HEK293 (cell line): ENCODE measurements around the gene AP3B2.

Experiments used
- CTCF ChIA-PET: fragments of 350-600 bp; formaldehyde crosslinking; extraction: SDS; loops from one replicate; lab custom pipeline; 2021; ENCODE audit warnings: antibody characterized with exemption; lab: Yijun Ruan, JAX
- POLR2A ChIA-PET: fragments of 300-600 bp; formaldehyde crosslinking; extraction: SDS; loops from one replicate; lab custom pipeline; 2020; ENCODE audit warnings: antibody characterized with exemption, inconsistent platforms; lab: Yijun Ruan, JAX
- H3K27ac ChIP-seq: fragments of 200-500 bp; sonication (Bioruptor generic); 2 replicates; pipeline ENCODE4 v1.5.1; 2014; ENCODE audit warnings: low read depth, low read length, control low read depth, inconsistent platforms; ENCODE audit errors: extremely low read depth
- H3K36me3 ChIP-seq, 2 experiments: fragments of 200-500 bp in 1 of 2; sonication (Bioruptor generic) in 1 of 2; 1 replicate in 1 of 2; 2 replicates in 1 of 2; pipeline ENCODE4 v1.5.1; 2014 to 2017; ENCODE audit warnings: inconsistent platforms in 2 of 2, low read length in 2 of 2; ENCODE audit not compliant: control insufficient read depth in 2 of 2, insufficient read depth in 1 of 2
- H3K4me1 ChIP-seq: fragments of 200-500 bp; sonication (Bioruptor generic); 2 replicates; pipeline ENCODE4 v1.5.1; 2014; ENCODE audit warnings: mild to moderate bottlenecking, low read length, inconsistent platforms; ENCODE audit not compliant: control insufficient read depth, insufficient read depth
- H3K4me3 ChIP-seq: 2 replicates; pipeline ENCODE4 v1.5.1; 2011; ENCODE audit warnings: low read depth, mild to moderate bottlenecking, control low read depth, low read length, moderate library complexity
- H3K9me3 ChIP-seq: fragments of 200-500 bp; sonication (Bioruptor generic); 2 replicates; pipeline ENCODE4 v1.5.1; 2014; ENCODE audit warnings: low read depth, low read length, inconsistent platforms; ENCODE audit not compliant: control insufficient read depth, insufficient read depth
- EGR2 ChIP-seq: fragments of 450-650 bp; formaldehyde crosslinking; IDR thresholded peaks from 2 replicates; pipeline ENCODE4 v1.5.1; 2016; ENCODE audit warnings: low read depth, missing biosample characterization, missing genetic modification characterization
- KLF8 ChIP-seq: fragments of 450-650 bp; formaldehyde crosslinking; IDR thresholded peaks from 2 replicates; pipeline ENCODE4 v1.5.1; 2016; ENCODE audit warnings: missing biosample characterization, missing genetic modification characterization
- KLF9 ChIP-seq: fragments of 450-650 bp; formaldehyde crosslinking; IDR thresholded peaks from 2 replicates; pipeline ENCODE4 v1.5.1; 2016; ENCODE audit warnings: missing biosample characterization, missing genetic modification characterization, low read depth
- OVOL3 ChIP-seq: fragments of 450-650 bp; formaldehyde crosslinking; IDR thresholded peaks from 2 replicates; pipeline ENCODE4 v1.5.1; 2016; ENCODE audit warnings: missing biosample characterization, missing genetic modification characterization
- SETDB1 ChIP-seq: IDR thresholded peaks from one replicate; pipeline ENCODE4 v1.6.1; 2017; ENCODE audit warnings: mild to moderate bottlenecking, low read length, moderate library complexity, mixed read lengths; ENCODE audit not compliant: insufficient read length
- ZFHX2 ChIP-seq: fragments of 450-650 bp; formaldehyde crosslinking; conservative IDR thresholded peaks from 2 replicates; pipeline ENCODE4 v1.5.1; 2016; ENCODE audit warnings: missing biosample characterization, missing genetic modification characterization
- ZNF114 ChIP-seq: fragments of 450-650 bp; formaldehyde crosslinking; IDR thresholded peaks from 2 replicates; pipeline ENCODE4 v1.5.0; 2017; ENCODE audit warnings: missing biosample characterization, missing genetic modification characterization
- ZNF121 ChIP-seq: fragments of 450-650 bp; formaldehyde crosslinking; IDR thresholded peaks from 2 replicates; pipeline ENCODE4 v1.5.1; 2016; ENCODE audit warnings: missing biosample characterization, missing genetic modification characterization
- ZNF266 ChIP-seq: fragments of 450-650 bp; formaldehyde crosslinking; IDR thresholded peaks from 2 replicates; pipeline ENCODE4 v1.5.1; 2016; ENCODE audit warnings: missing biosample characterization, missing genetic modification characterization, low read depth
- ZNF302 ChIP-seq: fragments of 450-650 bp; formaldehyde crosslinking; IDR thresholded peaks from 2 replicates; pipeline ENCODE4 v1.5.1; 2016; ENCODE audit warnings: missing biosample characterization, missing genetic modification characterization, low read depth
- ZNF341 ChIP-seq: fragments of 450-650 bp; formaldehyde crosslinking; IDR thresholded peaks from 2 replicates; pipeline ENCODE4; 2016; ENCODE audit warnings: low read depth, missing biosample characterization, missing genetic modification characterization
- ZNF404 ChIP-seq: fragments of 450-650 bp; formaldehyde crosslinking; IDR thresholded peaks from 2 replicates; pipeline ENCODE4 v1.5.1; 2017; ENCODE audit warnings: missing biosample characterization, missing genetic modification characterization
- ZNF423 ChIP-seq: fragments of 450-650 bp; formaldehyde crosslinking; IDR thresholded peaks from 2 replicates; pipeline ENCODE4 v1.5.1; 2016; ENCODE audit warnings: missing biosample characterization, missing genetic modification characterization
- ZNF558 ChIP-seq: fragments of 450-650 bp; formaldehyde crosslinking; IDR thresholded peaks from 2 replicates; pipeline ENCODE4 v1.5.1; 2016; ENCODE audit warnings: missing biosample characterization, missing genetic modification characterization
- ZNF658 ChIP-seq: fragments of 450-650 bp; formaldehyde crosslinking; IDR thresholded peaks from 2 replicates; pipeline ENCODE4; 2016; ENCODE audit warnings: missing biosample characterization, missing genetic modification characterization
- ZNF670 ChIP-seq: fragments of 450-650 bp; formaldehyde crosslinking; IDR thresholded peaks from 2 replicates; pipeline ENCODE4 v1.5.1; 2016; ENCODE audit warnings: missing biosample characterization, missing genetic modification characterization, low read depth
- ZNF707 ChIP-seq: fragments of 450-650 bp; formaldehyde crosslinking; IDR thresholded peaks from 2 replicates; pipeline ENCODE4 v1.5.1; 2016; ENCODE audit warnings: missing biosample characterization, missing genetic modification characterization
- ZNF76 ChIP-seq: fragments of 450-650 bp; formaldehyde crosslinking; IDR thresholded peaks from 2 replicates; pipeline ENCODE4; 2016; ENCODE audit warnings: low read depth, missing biosample characterization, missing genetic modification characterization, borderline replicate concordance
- ZNF791 ChIP-seq: fragments of 450-650 bp; formaldehyde crosslinking; IDR thresholded peaks from 2 replicates; pipeline ENCODE4 v1.5.1; 2016; ENCODE audit warnings: missing biosample characterization, missing genetic modification characterization
- TF ChIP-seq, protein P1 (sequence below): fragments of 450-650 bp; formaldehyde crosslinking; IDR thresholded peaks from 2 replicates; pipeline ENCODE4 v1.5.1; 2017; ENCODE audit warnings: missing biosample characterization, missing genetic modification characterization
- TF ChIP-seq, protein P2 (sequence below): fragments of 450-650 bp; formaldehyde crosslinking; conservative IDR thresholded peaks from 2 replicates; pipeline ENCODE4 v1.5.1; 2016; ENCODE audit warnings: low read depth, missing biosample characterization, missing genetic modification characterization
- TF ChIP-seq, protein P3 (sequence below): fragments of 450-650 bp; formaldehyde crosslinking; IDR thresholded peaks from 2 replicates; pipeline ENCODE4 v1.5.1; 2017; ENCODE audit warnings: missing biosample characterization, missing genetic modification characterization
- TF ChIP-seq, protein P4 (sequence below): fragments of 450-650 bp; formaldehyde crosslinking; IDR thresholded peaks from 2 replicates; pipeline ENCODE4 v1.5.1; 2016; ENCODE audit warnings: missing biosample characterization, missing genetic modification characterization

Gene AP3B2

DNA sequence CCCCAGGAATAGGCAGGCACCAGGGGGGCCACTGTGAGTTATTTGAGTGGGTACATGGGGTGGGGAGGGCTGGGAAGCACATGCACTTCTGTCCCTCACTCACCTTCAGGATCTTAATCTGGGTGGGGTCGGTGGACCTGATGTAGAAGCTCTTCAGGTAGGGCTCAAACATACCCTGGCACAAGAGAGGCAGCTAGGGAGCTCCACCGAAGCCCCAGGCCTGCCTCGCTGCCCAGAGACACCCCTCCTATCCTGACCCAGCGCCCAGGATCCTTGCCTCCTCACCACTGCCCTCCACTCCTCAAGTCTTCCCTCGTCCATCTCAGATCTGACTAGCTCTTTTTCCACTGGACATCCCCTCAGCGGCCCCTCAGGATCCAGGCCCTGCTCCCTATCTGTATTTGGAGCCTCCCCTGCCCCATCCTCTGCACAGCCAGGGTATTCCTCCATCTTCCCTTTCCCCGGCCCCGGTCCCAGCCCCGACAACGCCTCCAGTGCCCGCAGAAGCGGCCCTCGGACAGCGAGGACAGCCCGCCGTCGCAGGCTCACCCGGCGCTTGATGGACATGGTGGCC lies 30.0 kb downstream of the AP3B2 start:
- Histone ChIP-seq H3K4me3 (peak overlapping the region; percentile 39), H3K27ac (no peak overlapping the region), H3K9me3 (no peaks in the 10 kb centered on the region), H3K36me3 (no peaks in the 10 kb centered on the region), H3K4me1 (peaks cover 5% of the 10 kb centered on the region; the same call in 1 of the 2 replicates)
- ChIA-PET POLR2A (interaction anchor here (1.0 kb wide), 1 partner anchor 9 kb away, joined by 3 read pairs; no protein-coding TSS in a partner anchor), CTCF (interaction anchor here (0.6 kb wide), 1 partner anchor 143 kb away, joined by 3 read pairs; no protein-coding TSS in a partner anchor)
- TF ChIP-seq, protein P1, sequence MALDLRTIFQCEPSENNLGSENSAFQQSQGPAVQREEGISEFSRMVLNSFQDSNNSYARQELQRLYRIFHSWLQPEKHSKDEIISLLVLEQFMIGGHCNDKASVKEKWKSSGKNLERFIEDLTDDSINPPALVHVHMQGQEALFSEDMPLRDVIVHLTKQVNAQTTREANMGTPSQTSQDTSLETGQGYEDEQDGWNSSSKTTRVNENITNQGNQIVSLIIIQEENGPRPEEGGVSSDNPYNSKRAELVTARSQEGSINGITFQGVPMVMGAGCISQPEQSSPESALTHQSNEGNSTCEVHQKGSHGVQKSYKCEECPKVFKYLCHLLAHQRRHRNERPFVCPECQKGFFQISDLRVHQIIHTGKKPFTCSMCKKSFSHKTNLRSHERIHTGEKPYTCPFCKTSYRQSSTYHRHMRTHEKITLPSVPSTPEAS: no peak
- TF ChIP-seq, protein P2, sequence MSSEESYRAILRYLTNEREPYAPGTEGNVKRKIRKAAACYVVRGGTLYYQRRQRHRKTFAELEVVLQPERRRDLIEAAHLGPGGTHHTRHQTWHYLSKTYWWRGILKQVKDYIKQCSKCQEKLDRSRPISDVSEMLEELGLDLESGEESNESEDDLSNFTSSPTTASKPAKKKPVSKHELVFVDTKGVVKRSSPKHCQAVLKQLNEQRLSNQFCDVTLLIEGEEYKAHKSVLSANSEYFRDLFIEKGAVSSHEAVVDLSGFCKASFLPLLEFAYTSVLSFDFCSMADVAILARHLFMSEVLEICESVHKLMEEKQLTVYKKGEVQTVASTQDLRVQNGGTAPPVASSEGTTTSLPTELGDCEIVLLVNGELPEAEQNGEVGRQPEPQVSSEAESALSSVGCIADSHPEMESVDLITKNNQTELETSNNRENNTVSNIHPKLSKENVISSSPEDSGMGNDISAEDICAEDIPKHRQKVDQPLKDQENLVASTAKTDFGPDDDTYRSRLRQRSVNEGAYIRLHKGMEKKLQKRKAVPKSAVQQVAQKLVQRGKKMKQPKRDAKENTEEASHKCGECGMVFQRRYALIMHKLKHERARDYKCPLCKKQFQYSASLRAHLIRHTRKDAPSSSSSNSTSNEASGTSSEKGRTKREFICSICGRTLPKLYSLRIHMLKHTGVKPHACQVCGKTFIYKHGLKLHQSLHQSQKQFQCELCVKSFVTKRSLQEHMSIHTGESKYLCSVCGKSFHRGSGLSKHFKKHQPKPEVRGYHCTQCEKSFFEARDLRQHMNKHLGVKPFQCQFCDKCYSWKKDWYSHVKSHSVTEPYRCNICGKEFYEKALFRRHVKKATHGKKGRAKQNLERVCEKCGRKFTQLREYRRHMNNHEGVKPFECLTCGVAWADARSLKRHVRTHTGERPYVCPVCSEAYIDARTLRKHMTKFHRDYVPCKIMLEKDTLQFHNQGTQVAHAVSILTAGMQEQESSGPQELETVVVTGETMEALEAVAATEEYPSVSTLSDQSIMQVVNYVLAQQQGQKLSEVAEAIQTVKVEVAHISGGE: no peak

DNA sequence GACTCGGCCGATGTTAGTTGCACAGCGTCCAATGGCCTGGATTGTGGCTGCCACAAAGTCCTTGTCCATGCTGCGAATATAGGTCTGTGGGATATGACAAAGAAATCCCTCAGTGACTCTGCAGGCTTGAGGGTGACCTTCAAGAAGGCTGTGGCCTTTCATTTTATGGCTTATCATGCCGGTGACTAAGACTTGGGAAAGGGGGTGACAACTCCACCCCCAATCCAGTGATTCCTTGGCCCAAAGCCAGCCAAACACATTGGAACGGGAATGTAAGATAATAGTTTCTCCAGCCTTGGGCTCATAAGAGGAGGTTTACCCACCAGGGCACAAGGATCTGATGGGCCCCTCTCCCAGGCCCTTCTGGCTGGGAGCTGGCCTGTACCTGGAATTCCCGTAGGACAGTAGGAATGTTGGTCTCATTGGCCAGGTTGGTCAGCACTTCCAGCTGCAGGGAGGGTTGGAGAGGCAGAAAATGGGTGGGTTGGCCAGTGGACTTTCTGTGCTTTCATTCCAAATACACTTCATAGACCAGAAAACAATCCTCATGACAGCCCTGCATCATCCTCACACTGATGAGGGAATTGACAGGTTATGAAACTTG lies 31.9 kb downstream of the AP3B2 start:
- Histone ChIP-seq H3K9me3 (no peaks in the 10 kb centered on the region), H3K27ac (no peak overlapping the region), H3K36me3 (no peaks in the 10 kb centered on the region), H3K4me3 (no peak overlapping the region), H3K4me1 (peaks cover 5% of the 10 kb centered on the region; the same call in 1 of the 2 replicates)
- POLR2A ChIA-PET: interaction anchor here (0.6 kb wide), 1 partner anchor 64 kb away, joined by 5 read pairs; no protein-coding TSS in a partner anchor
- TF ChIP-seq ZNF670 (tag by site-specific recombination) (no peak), ZNF121 (tag by site-specific recombination) (no peak), SETDB1 (no peak), ZNF114 (tag by site-specific recombination) (no peak), KLF9 (tag by site-specific recombination) (no peak), ZNF558 (tag by site-specific recombination) (no peak)
- TF ChIP-seq, protein P3, sequence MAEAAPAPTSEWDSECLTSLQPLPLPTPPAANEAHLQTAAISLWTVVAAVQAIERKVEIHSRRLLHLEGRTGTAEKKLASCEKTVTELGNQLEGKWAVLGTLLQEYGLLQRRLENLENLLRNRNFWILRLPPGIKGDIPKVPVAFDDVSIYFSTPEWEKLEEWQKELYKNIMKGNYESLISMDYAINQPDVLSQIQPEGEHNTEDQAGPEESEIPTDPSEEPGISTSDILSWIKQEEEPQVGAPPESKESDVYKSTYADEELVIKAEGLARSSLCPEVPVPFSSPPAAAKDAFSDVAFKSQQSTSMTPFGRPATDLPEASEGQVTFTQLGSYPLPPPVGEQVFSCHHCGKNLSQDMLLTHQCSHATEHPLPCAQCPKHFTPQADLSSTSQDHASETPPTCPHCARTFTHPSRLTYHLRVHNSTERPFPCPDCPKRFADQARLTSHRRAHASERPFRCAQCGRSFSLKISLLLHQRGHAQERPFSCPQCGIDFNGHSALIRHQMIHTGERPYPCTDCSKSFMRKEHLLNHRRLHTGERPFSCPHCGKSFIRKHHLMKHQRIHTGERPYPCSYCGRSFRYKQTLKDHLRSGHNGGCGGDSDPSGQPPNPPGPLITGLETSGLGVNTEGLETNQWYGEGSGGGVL (tag by site-specific recombination): no peak
- CTCF ChIA-PET: no interaction called here

DNA sequence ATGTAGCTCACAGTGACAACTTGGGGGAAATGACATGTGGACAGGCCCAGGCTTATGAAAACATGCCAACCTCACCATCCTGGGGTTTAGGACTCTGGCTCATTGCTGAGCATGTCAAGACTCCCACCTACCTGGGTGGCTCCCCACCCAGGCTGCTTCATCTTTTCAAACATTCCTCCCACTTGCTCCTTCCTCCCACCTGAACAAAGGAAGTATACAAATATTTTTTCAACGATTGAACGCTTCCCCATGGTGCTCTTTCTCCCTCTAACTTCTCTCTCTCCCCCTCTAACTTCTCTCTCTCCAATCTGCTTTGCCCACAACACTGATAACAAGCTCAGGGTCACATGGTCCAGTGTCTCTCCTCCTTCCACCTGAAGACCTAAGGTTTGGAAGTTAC lies 34.8 kb downstream of the AP3B2 start:
- Histone ChIP-seq H3K27ac (no peak overlapping the region), H3K4me1 (no peaks in the 10 kb centered on the region), H3K4me3 (no peak overlapping the region), H3K9me3 (no peaks in the 10 kb centered on the region), H3K36me3 (no peaks in the 10 kb centered on the region)
- POLR2A ChIA-PET: no interaction called here
- CTCF ChIA-PET: no interaction called here
- TF ChIP-seq ZNF266 (no peak), EGR2 (peak; percentile 85), ZNF404 (no peak), ZFHX2 (tag by site-specific recombination) (peak; percentile 58), ZNF791 (tag by site-specific recombination) (no peak), ZNF658 (tag by site-specific recombination) (no peak), OVOL3 (no peak), ZNF76 (tag by site-specific recombination) (no peak), ZNF707 (no peak), ZNF302 (tag by site-specific recombination) (no peak), ZNF423 (no peak), KLF8 (tag by site-specific recombination) (no peak), ZNF341 (no peak)
- TF ChIP-seq, protein P4, sequence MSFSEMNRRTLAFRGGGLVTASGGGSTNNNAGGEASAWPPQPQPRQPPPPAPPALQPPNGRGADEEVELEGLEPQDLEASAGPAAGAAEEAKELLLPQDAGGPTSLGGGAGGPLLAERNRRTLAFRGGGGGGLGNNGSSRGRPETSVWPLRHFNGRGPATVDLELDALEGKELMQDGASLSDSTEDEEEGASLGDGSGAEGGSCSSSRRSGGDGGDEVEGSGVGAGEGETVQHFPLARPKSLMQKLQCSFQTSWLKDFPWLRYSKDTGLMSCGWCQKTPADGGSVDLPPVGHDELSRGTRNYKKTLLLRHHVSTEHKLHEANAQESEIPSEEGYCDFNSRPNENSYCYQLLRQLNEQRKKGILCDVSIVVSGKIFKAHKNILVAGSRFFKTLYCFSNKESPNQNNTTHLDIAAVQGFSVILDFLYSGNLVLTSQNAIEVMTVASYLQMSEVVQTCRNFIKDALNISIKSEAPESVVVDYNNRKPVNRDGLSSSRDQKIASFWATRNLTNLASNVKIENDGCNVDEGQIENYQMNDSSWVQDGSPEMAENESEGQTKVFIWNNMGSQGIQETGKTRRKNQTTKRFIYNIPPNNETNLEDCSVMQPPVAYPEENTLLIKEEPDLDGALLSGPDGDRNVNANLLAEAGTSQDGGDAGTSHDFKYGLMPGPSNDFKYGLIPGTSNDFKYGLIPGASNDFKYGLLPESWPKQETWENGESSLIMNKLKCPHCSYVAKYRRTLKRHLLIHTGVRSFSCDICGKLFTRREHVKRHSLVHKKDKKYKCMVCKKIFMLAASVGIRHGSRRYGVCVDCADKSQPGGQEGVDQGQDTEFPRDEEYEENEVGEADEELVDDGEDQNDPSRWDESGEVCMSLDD: no peak
